IPS-20b (cell line): ENCODE measurements around the gene ABCD1.
"Not testable (repeated sequence)": the region's sequence is repeated elsewhere in the genome, so short reads cannot be mapped to it uniquely, and the experiment has no call there.

ENCODE experiments used
- H3K27ac ChIP-seq: one replicate; pipeline ENCODE4 v1.5.1; 2013; ENCODE audit warnings: low read length
- H3K27me3 ChIP-seq: 2 replicates; pipeline ENCODE4 v1.6.1; 2013; ENCODE audit warnings: mild to moderate bottlenecking, low read length, inconsistent platforms; ENCODE audit not compliant: insufficient read depth
- H3K36me3 ChIP-seq: 2 replicates; pipeline ENCODE4 v1.6.1; 2013; ENCODE audit warnings: low read depth, mild to moderate bottlenecking, inconsistent platforms, low read length, moderate library complexity; ENCODE audit not compliant: insufficient read depth
- H3K4me1 ChIP-seq: 2 replicates; pipeline ENCODE4 v1.6.1; 2013; ENCODE audit warnings: mild to moderate bottlenecking, control low read depth, inconsistent platforms, low read length, moderate library complexity; ENCODE audit not compliant: insufficient read depth
- H3K4me3 ChIP-seq: 2 replicates; pipeline ENCODE4 v1.5.1; 2013; ENCODE audit warnings: mild to moderate bottlenecking, low read length, inconsistent platforms
- H3K9ac ChIP-seq: 2 replicates; pipeline ENCODE4 v1.6.1; 2013; ENCODE audit warnings: low read depth, mild to moderate bottlenecking, inconsistent platforms, low read length, moderate library complexity
- H3K9me3 ChIP-seq: 2 replicates; pipeline ENCODE4 v1.6.1; 2013; ENCODE audit warnings: mild to moderate bottlenecking, low read depth, low read length, inconsistent platforms; ENCODE audit not compliant: insufficient read depth

The ABCD1 gene

GRCh38 chrX:153704631-153705402 lies 19.8 kb upstream of the ABCD1 start:
- H3K9me3 ChIP-seq, H3K27ac ChIP-seq, H3K4me3 ChIP-seq, H3K4me1 ChIP-seq, H3K9ac ChIP-seq, H3K27me3 ChIP-seq: not testable (repeated sequence)
- H3K36me3 ChIP-seq: peaks cover 40% of the 10 kb centered on the region

- H3K9ac ChIP-seq, H3K4me1 ChIP-seq: not testable (repeated sequence)
- peaks cover 37% of the 10 kb centered on the region for H3K36me3 ChIP-seq
Measured at GRCh38 chrX:153705403-153706060, 19.1 kb upstream of the ABCD1 start.

GRCh38 chrX:153706799-153707198 lies 17.9 kb upstream of the ABCD1 start:
- no peak overlapping the region for H3K27ac ChIP-seq
- no peak overlapping the region for H3K4me3 ChIP-seq
- H3K36me3 ChIP-seq: peaks cover 35% of the 10 kb centered on the region
- no peaks in the 10 kb centered on the region for H3K9me3 ChIP-seq
- no peak overlapping the region for H3K9ac ChIP-seq
- H3K4me1 ChIP-seq: no peaks in the 10 kb centered on the region
- no peaks in the 10 kb centered on the region for H3K27me3 ChIP-seq

More at GRCh38 chrX:153705403-153706060, 19.1 kb upstream of the ABCD1 start:
- not testable (repeated sequence) for H3K9me3 ChIP-seq, H3K27me3 ChIP-seq, H3K4me3 ChIP-seq, H3K27ac ChIP-seq

GRCh38 chrX:153707406-153707805 lies 17.2 kb upstream of the ABCD1 start:
- H3K4me1 ChIP-seq: no peaks in the 10 kb centered on the region
- no peak overlapping the region for H3K4me3 ChIP-seq
- H3K9ac ChIP-seq: no peak overlapping the region
- peaks cover 29% of the 10 kb centered on the region for H3K36me3 ChIP-seq
- no peaks in the 10 kb centered on the region for H3K9me3 ChIP-seq
- no peak overlapping the region for H3K27ac ChIP-seq
- H3K27me3 ChIP-seq: no peaks in the 10 kb centered on the region

- H3K36me3 ChIP-seq: peaks cover 34% of the 10 kb centered on the region
- no peak overlapping the region for H3K27ac ChIP-seq
- no peak overlapping the region for H3K9ac ChIP-seq
- no peak overlapping the region for H3K4me3 ChIP-seq
- no peaks in the 10 kb centered on the region for H3K4me1 ChIP-seq
- H3K9me3 ChIP-seq: no peaks in the 10 kb centered on the region
- no peaks in the 10 kb centered on the region for H3K27me3 ChIP-seq
Measured at GRCh38 chrX:153708415-153708814, 16.2 kb upstream of the ABCD1 start.

GRCh38 chrX:153709726-153710674 lies 14.7 kb upstream of the ABCD1 start:
- Histone ChIP-seq H3K9me3 (no peaks in the 10 kb centered on the region), H3K27me3 (no peaks in the 10 kb centered on the region), H3K36me3 (peaks cover 32% of the 10 kb centered on the region), H3K4me1 (no peaks in the 10 kb centered on the region), H3K9ac (no peak overlapping the region), H3K27ac (no peak overlapping the region), H3K4me3 (no peak overlapping the region)

- no peak overlapping the region for H3K4me3 ChIP-seq
- H3K9ac ChIP-seq: no peak overlapping the region
- peaks cover 56% of the 10 kb centered on the region for H3K36me3 ChIP-seq
- no peaks in the 10 kb centered on the region for H3K4me1 ChIP-seq
- H3K27ac ChIP-seq: no peak overlapping the region
- no peaks in the 10 kb centered on the region for H3K27me3 ChIP-seq
- no peaks in the 10 kb centered on the region for H3K9me3 ChIP-seq
Measured at GRCh38 chrX:153714256-153714655, 10.4 kb upstream of the ABCD1 start.

GRCh38 chrX:153717445-153717844 lies 7.2 kb upstream of the ABCD1 start:
- Histone ChIP-seq H3K9me3 (no peaks in the 10 kb centered on the region), H3K4me3 (no peak overlapping the region), H3K36me3 (peaks cover 74% of the 10 kb centered on the region), H3K9ac (no peak overlapping the region), H3K27ac (no peak overlapping the region), H3K27me3 (no peaks in the 10 kb centered on the region), H3K4me1 (no peaks in the 10 kb centered on the region)

- H3K4me3 ChIP-seq: no peak overlapping the region
- H3K27ac ChIP-seq: no peak overlapping the region
- no peaks in the 10 kb centered on the region for H3K27me3 ChIP-seq
- no peaks in the 10 kb centered on the region for H3K9me3 ChIP-seq
- no peaks in the 10 kb centered on the region for H3K4me1 ChIP-seq
- H3K9ac ChIP-seq: no peak overlapping the region
- peaks cover 64% of the 10 kb centered on the region for H3K36me3 ChIP-seq
Measured at GRCh38 chrX:153719238-153719637, 5.4 kb upstream of the ABCD1 start.

GRCh38 chrX:153719701-153720100 lies 5.0 kb upstream of the ABCD1 start:
- Histone ChIP-seq H3K4me3 (no peak overlapping the region), H3K9ac (no peak overlapping the region), H3K9me3 (no peaks in the 10 kb centered on the region), H3K27ac (no peak overlapping the region), H3K4me1 (no peaks in the 10 kb centered on the region), H3K27me3 (no peaks in the 10 kb centered on the region), H3K36me3 (peaks cover 60% of the 10 kb centered on the region)

GRCh38 chrX:153722704-153723350 lies 1.8 kb upstream of the ABCD1 start:
- no peak overlapping the region for H3K27ac ChIP-seq
- peak overlapping the region; percentile 73 for H3K4me3 ChIP-seq
- H3K27me3 ChIP-seq: no peaks in the 10 kb centered on the region
- H3K4me1 ChIP-seq: peaks cover 9% of the 10 kb centered on the region; the same call in 1 of the 2 replicates
- peaks cover 39% of the 10 kb centered on the region for H3K36me3 ChIP-seq
- H3K9me3 ChIP-seq: no peaks in the 10 kb centered on the region
- H3K9ac ChIP-seq: peak overlapping the region; percentile 77
